Measurements from ENCODE around the gene ZNF785. TPM values are rescaled to one million over a fixed set of nuclear protein-coding genes. Genes with fewer than 3 reads are reported as not detected.

Gene ZNF785
- total and polyA plus RNA-seq, 2 of the 13 experiments (the other 11 are each of a cell fraction or from before 2014, with no cell fraction given) = 0.01 TPM; not detected in 1

GRCh38 chr16:30533748-30534367 lies 51.6 kb downstream of the ZNF785 start (continued):
- TF ChIP-seq ZNF770 (CRISPR knock-in tag; IDR thresholded peaks at IDR 0.05) (peak; percentile 60; the same call in 1 of the 2 replicates), NR1H2 (CRISPR knock-in tag; IDR thresholded peaks at IDR 0.05; ENCODE audit: borderline replicate concordance, low read depth) (no peak; the same call in 1 of the 2 replicates), ZFP90 (CRISPR knock-in tag; IDR thresholded peaks at IDR 0.05; ENCODE audit: borderline replicate concordance) (0 out of 2 replicates have a peak, but pooled peaks have one; percentile 17), ATF7 (IDR thresholded peaks at IDR 0.05) (no peak), ATF7 (CRISPR knock-in tag; IDR thresholded peaks at IDR 0.05) (no peak), CEBPB (IDR thresholded peaks at IDR 0.05; ENCODE audit: borderline replicate concordance, low read depth, low read length) (no peak), DZIP1 (CRISPR knock-in tag; IDR thresholded peaks at IDR 0.05) (no peak), SNAPC2 (CRISPR knock-in tag; IDR thresholded peaks at IDR 0.05) (no peak), ZNF17 (CRISPR knock-in tag; IDR thresholded peaks at IDR 0.05) (peak; percentile 19; the same call in 1 of the 2 replicates), AGO1 (IDR thresholded peaks at IDR 0.05; ENCODE audit: low read depth, low read length, poor library complexity, severe bottlenecking) (no peak), YEATS2 (CRISPR knock-in tag; IDR thresholded peaks at IDR 0.05; ENCODE audit: borderline replicate concordance) (no peak), CSRNP2 (CRISPR knock-in tag; conservative IDR thresholded peaks at IDR 0.05; ENCODE audit: low read depth) (no peak), ISL2 (CRISPR knock-in tag; IDR thresholded peaks at IDR 0.05) (no peak), HNF4G (IDR thresholded peaks at IDR 0.05; ENCODE audit: borderline replicate concordance, low read depth, low read length) (no peak), HNF4G (CRISPR knock-in tag; IDR thresholded peaks at IDR 0.05; ENCODE audit: borderline replicate concordance, low read depth) (no peak), ZNF460 (CRISPR knock-in tag; IDR thresholded peaks at IDR 0.05; ENCODE audit: borderline replicate concordance) (no peak), PHF20 (CRISPR knock-in tag; IDR thresholded peaks at IDR 0.05) (no peak), NAIF1 (CRISPR knock-in tag; IDR thresholded peaks at IDR 0.05; ENCODE audit: borderline replicate concordance) (no peak), ZNF670 (CRISPR knock-in tag; IDR thresholded peaks at IDR 0.05; ENCODE audit: borderline replicate concordance) (no peak), ZSCAN12 (CRISPR knock-in tag; IDR thresholded peaks at IDR 0.05) (no peak; the same call in 1 of the 2 replicates), TFDP1 (CRISPR knock-in tag; IDR thresholded peaks at IDR 0.05; ENCODE audit: borderline replicate concordance) (no peak)
